Erythroblast (primary cell): ENCODE results near the gene RUSC2.
A peak's percentile ranks its signal among the peaks of the same experiment; 100 is the strongest.
"Not testable (repeated sequence)": the region's sequence is repeated elsewhere in the genome, so short reads cannot be mapped to it uniquely, and the experiment has no call there.

ENCODE experiments used
- DNase-seq, 2 experiments: peaks; one replicate each; lab custom pipeline; 2025; lab: John Stamatoyannopoulos, UW
- GATA1 ChIP-seq: IDR thresholded peaks from 2 replicates; pipeline ENCODE4 v1.6.1; 2011; ENCODE audit warnings: low read depth, mild to moderate bottlenecking, control low read depth, low read length, moderate library complexity
- POLR2A ChIP-seq: IDR thresholded peaks from 2 replicates; pipeline ENCODE4 v1.6.1; 2011; ENCODE audit warnings: mild to moderate bottlenecking, low read length

RUSC2 gene

DNA sequence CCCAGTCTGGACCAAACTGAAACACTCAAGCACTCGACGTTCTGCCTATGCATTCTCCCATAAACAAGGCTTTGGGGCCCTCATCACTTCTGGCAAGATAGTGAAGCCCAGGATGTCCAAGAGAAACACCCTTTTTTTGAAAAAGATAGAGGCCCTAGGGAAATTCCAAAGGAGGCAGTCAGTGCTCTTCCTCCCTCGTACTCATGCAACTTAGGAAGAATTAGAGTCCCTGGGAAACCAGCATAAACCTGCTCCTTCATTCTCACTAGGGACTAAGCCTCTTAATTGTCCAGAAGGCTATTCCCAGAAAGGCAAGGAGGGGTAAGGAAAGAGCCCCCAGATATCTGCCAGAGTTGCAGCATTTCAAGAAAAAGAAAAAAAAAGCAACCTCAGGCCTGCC lies 7.8 kb upstream of the RUSC2 start:
- DNase-seq = no peak
- TF ChIP-seq POLR2A (no peak), GATA1 (no peak)

DNA sequence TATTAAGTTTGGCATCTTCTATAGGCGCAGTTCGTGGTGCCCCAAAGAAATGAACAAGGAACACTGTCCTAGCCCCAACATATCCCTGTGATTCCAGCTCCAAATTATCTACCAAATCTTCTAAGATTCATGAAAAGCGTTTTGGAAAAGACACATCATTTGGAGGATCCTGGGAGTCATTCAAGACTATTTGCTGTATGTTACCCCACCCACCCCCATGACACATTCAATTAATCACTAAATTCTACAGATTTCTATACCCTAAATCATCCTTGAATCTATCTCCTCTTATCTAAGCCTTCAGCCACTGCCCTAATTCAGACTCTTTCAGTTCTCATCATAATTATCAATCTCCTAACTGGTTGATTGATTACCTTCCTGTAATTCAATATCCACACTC lies 5.5 kb upstream of the RUSC2 start:
- no peak for DNase-seq
- TF ChIP-seq GATA1 = no peak
- TF ChIP-seq POLR2A = no peak

DNA sequence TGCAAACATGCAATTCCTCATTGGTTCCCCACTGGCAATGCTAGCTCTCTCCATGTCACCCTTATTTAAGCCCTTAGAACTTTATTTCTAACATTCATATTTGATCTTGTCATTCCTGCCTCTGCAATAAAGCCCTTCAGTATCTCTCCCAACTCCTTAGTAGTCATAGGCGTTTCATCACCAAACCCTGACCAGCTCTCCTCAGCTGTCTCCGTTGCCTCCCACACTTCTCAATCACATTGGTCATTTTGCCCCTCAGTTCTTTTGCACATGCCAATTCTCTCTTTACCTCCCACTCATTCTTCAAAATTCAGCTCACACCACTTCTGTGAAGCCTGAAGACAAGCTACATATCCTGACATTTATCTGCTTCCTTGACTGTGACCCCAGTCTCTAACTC lies 2.8 kb upstream of the RUSC2 start:
- DNase-seq = no peak
- no peak for TF ChIP-seq GATA1
- no peak for TF ChIP-seq POLR2A

DNA sequence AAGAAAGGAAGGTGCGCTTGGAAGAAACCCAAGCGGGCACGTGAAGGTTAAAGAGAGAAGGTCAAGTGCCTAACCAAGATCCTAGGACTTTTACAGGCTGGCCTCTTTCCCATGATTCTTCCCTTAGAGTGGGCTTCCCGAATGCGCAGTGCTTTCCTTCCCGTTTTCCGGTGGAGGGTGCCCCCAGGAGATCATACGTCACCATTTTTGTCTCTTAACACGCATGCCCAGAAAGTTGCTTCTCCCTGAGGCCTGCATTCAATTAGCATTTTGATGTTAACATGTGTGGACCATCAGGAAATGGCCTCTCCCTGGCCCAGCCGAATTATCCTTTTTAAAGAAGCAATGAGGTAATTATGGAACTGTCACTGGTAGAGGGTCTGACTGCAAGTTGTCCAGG lies 1.9 kb upstream of the RUSC2 start:
- no peak for DNase-seq
- TF ChIP-seq POLR2A (no peak), GATA1 (no peak)

GRCh38 chr9:35488566-35489312 lies 1.2 kb upstream of the RUSC2 start:
- no peak for DNase-seq
- TF ChIP-seq GATA1 (no peak), POLR2A (no peak)

GRCh38 chr9:35490155-35490909 lies 421 bp downstream of the RUSC2 start:
- TF ChIP-seq POLR2A = no peak
- TF ChIP-seq GATA1 = no peak
- DNase-seq = no peak

DNA sequence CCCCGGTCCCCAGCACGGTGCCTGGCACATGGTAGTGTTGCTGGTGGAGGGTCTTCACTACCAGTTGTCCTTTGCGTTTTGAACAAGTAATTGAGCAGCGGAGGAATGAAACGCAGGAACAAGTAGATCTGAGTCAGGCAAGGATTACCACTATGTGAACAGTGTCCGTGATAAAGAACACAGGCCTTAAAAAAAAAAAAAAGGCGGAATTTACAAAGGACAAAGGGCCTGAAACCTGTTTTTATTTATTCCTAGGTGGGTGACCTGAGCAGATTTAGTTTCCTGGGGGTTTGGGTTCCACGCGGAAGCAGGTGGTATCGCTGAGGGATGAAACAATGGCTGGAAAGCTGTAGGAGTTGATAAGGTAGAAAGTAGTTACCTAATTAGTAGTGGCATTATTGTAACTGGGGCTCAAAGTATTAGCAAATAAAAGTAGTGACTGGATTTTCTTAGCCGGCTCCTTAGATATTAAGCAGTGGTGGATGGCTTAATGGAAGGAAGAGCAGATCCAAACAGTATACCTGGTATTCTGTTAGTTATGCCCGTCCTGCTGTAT lies 1.1 kb downstream of the RUSC2 start:
- DNase-seq = no peak
- no peak for TF ChIP-seq GATA1
- TF ChIP-seq POLR2A = no peak

GRCh38 chr9:35493119-35493518 lies 3.2 kb downstream of the RUSC2 start:
- DNase-seq = not testable (repeated sequence)

GRCh38 chr9:35495984-35496383 lies 6.1 kb downstream of the RUSC2 start:
- no peak for DNase-seq

GRCh38 chr9:35498245-35498644 lies 8.3 kb downstream of the RUSC2 start:
- not testable (repeated sequence) for DNase-seq

More at GRCh38 chr9:35495984-35496383, 6.1 kb downstream of the RUSC2 start:
- no peak for TF ChIP-seq GATA1
- TF ChIP-seq POLR2A = no peak

DNA sequence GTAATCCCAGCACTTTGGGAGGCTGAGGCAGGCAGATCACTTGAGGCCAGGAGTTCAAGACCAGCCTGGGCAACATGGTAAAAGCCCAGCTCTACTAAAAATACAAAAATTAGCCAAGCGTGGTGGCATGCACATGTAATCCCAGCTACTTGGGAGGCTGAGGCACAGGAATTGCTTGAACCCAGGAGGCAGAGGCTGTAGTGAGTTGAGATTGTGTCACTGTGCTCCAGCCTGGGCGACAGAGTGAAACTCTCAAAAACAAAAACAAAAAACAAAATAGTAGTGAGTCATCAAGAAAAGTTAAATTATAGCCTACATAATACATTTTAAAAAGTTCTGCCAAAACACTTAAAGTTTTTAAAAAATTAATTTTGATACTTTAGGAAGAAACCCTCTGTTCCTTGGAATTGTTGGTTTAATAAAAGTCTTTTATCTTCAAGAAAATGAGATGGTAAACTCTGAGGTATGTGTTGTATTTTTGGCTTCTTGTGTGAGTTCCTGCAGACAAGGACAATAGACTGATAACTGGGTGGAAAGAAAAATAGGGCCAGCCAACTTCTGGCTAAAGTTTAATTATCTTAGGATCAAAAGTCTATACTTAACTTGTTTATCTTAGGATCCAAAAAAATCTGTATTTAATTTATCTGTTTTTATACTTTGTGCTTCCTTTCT lies 9.3 kb downstream of the RUSC2 start:
- no peak for DNase-seq
- no peak for TF ChIP-seq GATA1
- no peak for TF ChIP-seq POLR2A

- TF ChIP-seq POLR2A (no peak), GATA1 (no peak)
- no peak for DNase-seq
Measured at GRCh38 chr9:35499701-35500030, 9.8 kb downstream of the RUSC2 start.

GRCh38 chr9:35500130-35500748 lies 10.3 kb downstream of the RUSC2 start:
- DNase-seq = no peak
- TF ChIP-seq POLR2A (no peak), GATA1 (no peak)

GRCh38 chr9:35501946-35502345 lies 12.0 kb downstream of the RUSC2 start:
- TF ChIP-seq GATA1 (no peak), POLR2A (no peak)
- peak; percentile 6 to 34 for DNase-seq
